NCI-H2081 treated with DMSO at 0.1 percent for 48 hours (cell line): ENCODE data around the gene MASP1.
"Not testable (repeated sequence)": the region's sequence is repeated elsewhere in the genome, so short reads cannot be mapped to it uniquely, and the experiment has no call there.

Experiments used
- DNase-seq: peaks from one replicate; lab custom pipeline; 2025; lab: John Stamatoyannopoulos, UW

MASP1 gene

GRCh38 chr3:187227658-187228258, 63.8 kb downstream of the MASP1 start:
- no peak for DNase-seq

- DNase-seq, result no peak
Measured at GRCh38 chr3:187223799-187224198, 67.7 kb downstream of the MASP1 start.

- no peak for DNase-seq
Measured at GRCh38 chr3:187222801-187223200, 68.7 kb downstream of the MASP1 start.

GRCh38 chr3:187215460-187215859, 76.1 kb downstream of the MASP1 start:
- no peak for DNase-seq

GRCh38 chr3:187213616-187214015, 77.9 kb downstream of the MASP1 start:
- no peak for DNase-seq

GRCh38 chr3:187212705-187213104, 78.8 kb downstream of the MASP1 start:
- DNase-seq, result no peak

GRCh38 chr3:187212196-187212545, 79.4 kb downstream of the MASP1 start:
- no peak for DNase-seq

- no peak for DNase-seq
Measured at GRCh38 chr3:187211532-187212195, 79.9 kb downstream of the MASP1 start.

- DNase-seq, result no peak
Measured at GRCh38 chr3:187210545-187211327, 80.8 kb downstream of the MASP1 start.

GRCh38 chr3:187210091-187210490, 81.4 kb downstream of the MASP1 start:
- DNase-seq, result no peak

- DNase-seq, result no peak
Measured at GRCh38 chr3:187209491-187209890, 82.0 kb downstream of the MASP1 start.

- DNase-seq, result no peak
Measured at GRCh38 chr3:187208159-187208558, 83.4 kb downstream of the MASP1 start.

GRCh38 chr3:187207624-187208023, 83.9 kb downstream of the MASP1 start:
- no peak for DNase-seq

- DNase-seq, result no peak
Measured at GRCh38 chr3:187207062-187207461, 84.5 kb downstream of the MASP1 start.

GRCh38 chr3:187205683-187206082, 85.9 kb downstream of the MASP1 start:
- DNase-seq, result no peak

- DNase-seq, result not testable (repeated sequence)
Measured at GRCh38 chr3:187199463-187200050, 92.0 kb downstream of the MASP1 start.

GRCh38 chr3:187198490-187198889, 93.0 kb downstream of the MASP1 start:
- no peak for DNase-seq

GRCh38 chr3:187197335-187197649, 94.2 kb downstream of the MASP1 start, which contains the start of gene RTP1:
Gene RTP1 (plus strand): TSS chr3:187197486. CDS start chr3:187197516, 30 bp downstream.
- no peak for DNase-seq

- no peak for DNase-seq
Measured at GRCh38 chr3:187196573-187197334, 94.8 kb downstream of the MASP1 start.

- no peak for DNase-seq
Measured at GRCh38 chr3:187193181-187193580, 98.4 kb downstream of the MASP1 start.

GRCh38 chr3:187191271-187191670, 100.3 kb downstream of the MASP1 start:
- DNase-seq, result no peak

GRCh38 chr3:187188931-187189330, 102.6 kb downstream of the MASP1 start:
- DNase-seq, result no peak
